Mesenchymal stem cell (in vitro differentiated cells and primary cell): Measurements from ENCODE around the gene HLA-B.

ENCODE experiments used
- DNase-seq: peaks from one replicate; pipeline ENCODE4 v3.0.0-alpha.2; 2013
- H2AFZ ChIP-seq: one replicate; pipeline ENCODE4 v1.6.1; 2013; ENCODE audit warnings: low read depth, mild to moderate bottlenecking, control low read depth, inconsistent platforms, low read length, moderate library complexity
- H2AK5ac ChIP-seq: 2 replicates; pipeline ENCODE4 v1.6.1; 2013; ENCODE audit warnings: low read length, moderate library complexity, mild to moderate bottlenecking, inconsistent platforms; ENCODE audit not compliant: severe bottlenecking
- H2BK120ac ChIP-seq: one replicate; pipeline ENCODE4 v1.6.1; 2013; ENCODE audit warnings: low read depth, mild to moderate bottlenecking, inconsistent platforms, low read length, moderate library complexity
- H2BK12ac ChIP-seq, 2 experiments: one replicate each; pipeline ENCODE4 v1.6.1; 2013; ENCODE audit warnings: inconsistent platforms in 2 of 2, low read length in 2 of 2, mild to moderate bottlenecking in 2 of 2, moderate library complexity in 2 of 2, control low read depth in 1 of 2
- H2BK15ac ChIP-seq: one replicate; pipeline ENCODE4 v1.6.1; 2013; ENCODE audit warnings: mild to moderate bottlenecking, low read depth, inconsistent platforms; ENCODE audit not compliant: poor library complexity, severe bottlenecking
- H2BK5ac ChIP-seq: 2 replicates; pipeline ENCODE4 v1.6.1; 2013; ENCODE audit warnings: low read depth, mild to moderate bottlenecking, low read length, control low read depth, inconsistent platforms; ENCODE audit not compliant: poor library complexity, severe bottlenecking
- H3K14ac ChIP-seq, 2 experiments: one replicate each; pipeline ENCODE4 v1.6.1; 2013; ENCODE audit warnings: inconsistent platforms in 2 of 2, low read length in 2 of 2, control low read depth in 1 of 2, mild to moderate bottlenecking in 1 of 2, moderate library complexity in 1 of 2
- H3K18ac ChIP-seq, 2 experiments: one replicate each; pipeline ENCODE4 v1.6.1; 2013; ENCODE audit warnings: inconsistent platforms in 2 of 2, low read length in 2 of 2, control low read depth in 1 of 2, low read depth in 1 of 2, mild to moderate bottlenecking in 1 of 2
- H3K23ac ChIP-seq, 2 experiments: one replicate each; pipeline ENCODE4 v1.6.1; 2013; ENCODE audit warnings: inconsistent platforms in 2 of 2, low read length in 2 of 2, mild to moderate bottlenecking in 2 of 2, moderate library complexity in 2 of 2, control low read depth in 1 of 2
- H3K27ac ChIP-seq: 2 replicates; pipeline ENCODE4 v1.5.1; 2013; ENCODE audit warnings: mild to moderate bottlenecking, moderate library complexity, low read length, control low read depth, inconsistent platforms; ENCODE audit not compliant: poor library complexity, severe bottlenecking
- H3K27me3 ChIP-seq, 2 experiments: 2 replicates each; pipeline versions ENCODE4 v1.6.1 to v1.7.0; 2013; ENCODE audit warnings: low read length in 2 of 2, mild to moderate bottlenecking in 2 of 2, moderate library complexity in 2 of 2, control low read depth in 1 of 2, inconsistent platforms in 1 of 2; ENCODE audit not compliant: control insufficient read depth in 1 of 2, insufficient read depth in 1 of 2
- H3K36me3 ChIP-seq, 2 experiments: 2 replicates each; pipeline versions ENCODE4 v1.6.1 to v1.7.0; 2013; ENCODE audit warnings: low read length in 2 of 2, control low read depth in 1 of 2, inconsistent platforms in 1 of 2, low read depth in 1 of 2, mild to moderate bottlenecking in 1 of 2; ENCODE audit not compliant: insufficient read depth in 2 of 2, control insufficient read depth in 1 of 2
- H3K4ac ChIP-seq, 2 experiments: one replicate each; pipeline ENCODE4 v1.6.1; 2013; ENCODE audit warnings: inconsistent platforms in 2 of 2, low read length in 2 of 2, mild to moderate bottlenecking in 2 of 2, moderate library complexity in 2 of 2, control low read depth in 1 of 2, low read depth in 1 of 2
- H3K4me1 ChIP-seq: 2 replicates; pipeline ENCODE4 v1.6.1; 2013; ENCODE audit warnings: low read depth, low read length, control low read depth; ENCODE audit not compliant: control insufficient read depth, insufficient read depth
- H3K4me2 ChIP-seq: 2 replicates; pipeline ENCODE4 v1.6.1; 2013; ENCODE audit warnings: low read length, mild to moderate bottlenecking, inconsistent platforms; ENCODE audit not compliant: poor library complexity, severe bottlenecking
- H3K4me3 ChIP-seq, 2 experiments: 2 replicates each; pipeline versions ENCODE4 v1.5.1 to v1.7.0; 2013; ENCODE audit warnings: low read length in 2 of 2, mild to moderate bottlenecking in 2 of 2, control low read depth in 1 of 2, low read depth in 1 of 2; ENCODE audit not compliant: insufficient read depth in 1 of 2
- H3K79me1 ChIP-seq: replicated peaks from 2 replicates; pipeline ENCODE4 v1.6.1; 2013; ENCODE audit warnings: mild to moderate bottlenecking, control low read depth, low read length, inconsistent platforms; ENCODE audit not compliant: poor library complexity, severe bottlenecking
- H3K9ac ChIP-seq: 2 replicates; pipeline ENCODE4 v1.7.0; 2013; ENCODE audit warnings: mild to moderate bottlenecking, low read length, moderate library complexity
- H3K9me3 ChIP-seq: 2 replicates; pipeline ENCODE4 v1.7.0; 2013; ENCODE audit warnings: mild to moderate bottlenecking, low read length; ENCODE audit not compliant: control insufficient read depth
- H4K8ac ChIP-seq: one replicate; pipeline ENCODE4 v1.6.1; 2013; ENCODE audit warnings: inconsistent platforms, mild to moderate bottlenecking, low read length, moderate library complexity
- H4K91ac ChIP-seq: one replicate; pipeline ENCODE4 v1.6.1; 2013; ENCODE audit warnings: mild to moderate bottlenecking, low read length, inconsistent platforms
- WGBS: methylation state at CpG from one replicate; pipeline ENCODE4 v1.1.7; 2013; ENCODE audit warnings: mixed read lengths; 5-methylcytosine and 5-hydroxymethylcytosine counted together

Gene HLA-B

GRCh38 chr6:31368461-31368860, 11.5 kb upstream of the HLA-B start:
- H3K23ac ChIP-seq = no peak overlapping the region
- no peak overlapping the region for H4K91ac ChIP-seq
- no peak overlapping the region for H2BK12ac ChIP-seq
- no peak overlapping the region for H3K27ac ChIP-seq
- DNase-seq = no peak
- no peak overlapping the region for H2BK5ac ChIP-seq
- no peak overlapping the region for H4K8ac ChIP-seq
- no peak overlapping the region for H3K4me3 ChIP-seq
- no peaks in the 10 kb centered on the region for H3K36me3 ChIP-seq
- peaks cover 9% of the 10 kb centered on the region for H3K9me3 ChIP-seq
- H3K14ac ChIP-seq = no peak overlapping the region
- no peaks in the 10 kb centered on the region for H3K79me1 ChIP-seq
- no peak overlapping the region for H3K4ac ChIP-seq
- H3K18ac ChIP-seq = no peak overlapping the region
- H2AFZ ChIP-seq = no peak overlapping the region
- H3K9ac ChIP-seq = no peak overlapping the region
- peaks cover 4% of the 10 kb centered on the region for H3K4me1 ChIP-seq
- no peak overlapping the region for H2BK15ac ChIP-seq
- peaks cover 14 to 67% of the 10 kb centered on the region in 2 experiments for H3K27me3 ChIP-seq
- no CpG with 5 or more reads among the region's 2 CpGs for WGBS
- no peak overlapping the region for H3K4me2 ChIP-seq
- H2BK120ac ChIP-seq = no peak overlapping the region
- no peak overlapping the region for H2AK5ac ChIP-seq

GRCh38 chr6:31366693-31367470, 9.9 kb upstream of the HLA-B start:
- DNase-seq = peak; percentile 85
- peak overlapping the region in 1 of 2 experiments; percentile 74 for H3K4me3 ChIP-seq
- no peak overlapping the region for H3K18ac ChIP-seq
- no peak overlapping the region for H3K14ac ChIP-seq
- H3K27ac ChIP-seq = no peak overlapping the region
- H2BK12ac ChIP-seq = no peak overlapping the region
- H4K8ac ChIP-seq = no peak overlapping the region
- no peak overlapping the region for H2BK15ac ChIP-seq
- H3K9ac ChIP-seq = peak overlapping the region; percentile 39
- H2BK5ac ChIP-seq = no peak overlapping the region
- no peak overlapping the region for H2AK5ac ChIP-seq
- no peak overlapping the region for H3K23ac ChIP-seq
- peaks cover 4% of the 10 kb centered on the region for H3K9me3 ChIP-seq
- no peak overlapping the region for H3K4me2 ChIP-seq
- H3K36me3 ChIP-seq = no peaks in the 10 kb centered on the region
- H4K91ac ChIP-seq = no peak overlapping the region
- peaks cover 22 to 61% of the 10 kb centered on the region in 2 experiments for H3K27me3 ChIP-seq
- no peaks in the 10 kb centered on the region for H3K79me1 ChIP-seq
- no peak overlapping the region for H3K4ac ChIP-seq
- H2AFZ ChIP-seq = no peak overlapping the region
- H2BK120ac ChIP-seq = no peak overlapping the region
- 20% methylated on average over 26 of the region's 30 CpGs for WGBS
- peaks cover 4% of the 10 kb centered on the region for H3K4me1 ChIP-seq

DNA sequence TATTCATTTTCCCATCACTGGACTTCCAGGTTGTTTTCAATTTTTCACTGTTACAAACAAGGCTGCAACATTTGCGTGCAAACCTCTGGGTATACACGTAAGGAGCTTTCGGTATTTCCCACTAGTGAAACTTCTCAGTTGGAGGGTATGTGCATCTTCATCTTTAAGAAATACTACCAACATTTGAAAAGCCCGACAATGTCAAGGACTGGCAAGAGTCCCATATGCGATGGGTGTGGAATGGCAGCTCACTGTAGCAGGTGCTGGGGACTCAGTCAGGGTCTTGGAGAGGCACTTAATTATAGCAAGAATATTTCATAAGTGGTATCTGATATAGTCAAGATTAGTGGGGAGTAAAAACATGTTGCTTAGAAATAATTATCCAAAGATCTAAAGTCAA, 8.9 kb upstream of the HLA-B start:
- Histone ChIP-seq H3K18ac (no peak overlapping the region), H3K36me3 (no peaks in the 10 kb centered on the region), H3K4me1 (peaks cover 4% of the 10 kb centered on the region), H2BK5ac (no peak overlapping the region), H3K79me1 (no peaks in the 10 kb centered on the region), H4K8ac (no peak overlapping the region), H2AFZ (no peak overlapping the region), H3K27ac (no peak overlapping the region), H2BK120ac (no peak overlapping the region), H4K91ac (no peak overlapping the region), H3K23ac (no peak overlapping the region), H3K4me3 (no peak overlapping the region), H3K4ac (no peak overlapping the region), H3K9ac (no peak overlapping the region), H3K9me3 (no peaks in the 10 kb centered on the region), H3K14ac (no peak overlapping the region), H2BK15ac (no peak overlapping the region), H3K4me2 (no peak overlapping the region), H2BK12ac (no peak overlapping the region), H3K27me3 (peaks cover 22 to 62% of the 10 kb centered on the region in 2 experiments), H2AK5ac (no peak overlapping the region)
- DNase-seq = no peak
- 88% methylated on average over 5 of the region's 5 CpGs for WGBS

DNA sequence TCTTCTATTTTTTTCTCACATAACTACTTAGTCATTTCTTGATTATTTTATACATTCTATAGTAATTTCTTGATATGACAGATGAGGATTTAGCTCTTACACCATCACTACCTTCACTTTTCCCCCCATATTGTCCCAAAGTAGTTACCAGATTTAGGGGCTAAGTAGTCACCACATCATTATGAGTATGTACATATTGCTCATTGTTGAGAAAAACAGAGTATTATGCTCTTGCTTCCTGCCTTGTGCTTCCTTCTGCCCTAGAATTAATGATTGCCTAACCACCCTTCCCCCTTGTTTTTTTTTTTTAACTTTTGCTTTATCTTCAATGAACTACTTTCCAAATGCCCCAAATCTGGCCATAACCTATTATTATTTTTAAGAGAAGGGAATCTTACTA, 6.8 kb upstream of the HLA-B start:
- H2BK15ac ChIP-seq = no peak overlapping the region
- H2BK5ac ChIP-seq = no peak overlapping the region
- no peak overlapping the region for H4K91ac ChIP-seq
- no peak overlapping the region for H3K18ac ChIP-seq
- H2AFZ ChIP-seq = no peak overlapping the region
- H3K27me3 ChIP-seq = peaks cover 23 to 61% of the 10 kb centered on the region in 2 experiments
- DNase-seq = no peak
- H3K9ac ChIP-seq = no peak overlapping the region
- no peak overlapping the region for H3K4me3 ChIP-seq
- no peak overlapping the region for H3K14ac ChIP-seq
- H2BK12ac ChIP-seq = no peak overlapping the region
- H3K36me3 ChIP-seq = no peaks in the 10 kb centered on the region
- H3K4ac ChIP-seq = no peak overlapping the region
- no peak overlapping the region for H3K23ac ChIP-seq
- no peak overlapping the region for H3K4me2 ChIP-seq
- H3K4me1 ChIP-seq = peaks cover 4% of the 10 kb centered on the region
- H3K9me3 ChIP-seq = no peaks in the 10 kb centered on the region
- no peak overlapping the region for H2AK5ac ChIP-seq
- no peaks in the 10 kb centered on the region for H3K79me1 ChIP-seq
- no peak overlapping the region for H2BK120ac ChIP-seq
- H4K8ac ChIP-seq = no peak overlapping the region
- no peak overlapping the region for H3K27ac ChIP-seq
